Bone marrow (tissue), 2 donors: ENCODE results near the gene KIF18A.

Experiments
- DNase-seq, 2 donors: peaks; one replicate each; lab custom pipeline; 2025; lab: John Stamatoyannopoulos, UW

KIF18A gene

DNA sequence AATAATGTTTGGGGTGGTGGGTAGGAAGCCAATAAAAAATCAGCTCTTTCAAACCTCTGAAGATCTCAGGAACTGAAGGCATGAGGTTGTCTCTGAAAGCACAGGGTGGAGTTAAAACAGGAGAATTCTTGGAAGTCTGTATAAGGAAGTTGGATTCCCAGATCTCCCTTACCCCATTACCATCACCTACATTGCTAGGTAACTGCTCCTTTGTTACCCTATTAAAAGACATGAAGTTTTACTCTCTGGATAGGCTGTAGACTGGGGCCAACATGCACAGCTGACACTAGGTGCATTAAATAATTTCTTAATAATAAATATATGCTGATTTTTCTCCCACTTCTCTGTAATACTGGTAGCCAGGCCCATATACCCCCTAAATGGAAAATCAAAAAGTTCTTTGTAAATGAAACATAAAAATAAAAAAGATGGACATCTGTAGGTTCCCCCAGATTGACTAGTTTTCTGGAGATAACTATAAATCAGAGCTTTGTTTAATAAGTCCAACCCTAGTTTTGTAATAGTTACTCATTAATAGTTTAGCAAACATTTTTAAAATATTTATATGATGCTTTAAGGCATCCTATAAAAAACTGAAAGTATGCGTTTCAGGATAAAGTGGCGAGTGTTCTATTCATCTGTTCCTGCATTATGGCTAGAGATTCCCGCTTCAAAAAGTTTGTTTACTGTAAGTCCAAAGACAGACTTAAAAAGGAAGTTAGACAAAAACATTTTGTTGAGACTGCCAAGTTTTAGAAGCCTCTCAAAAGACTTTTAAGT is 63.8 kb downstream of the KIF18A start:
- DNase-seq = no peak

GRCh38 chr11:28040384-28040783 is 67.6 kb downstream of the KIF18A start:
- no peak for DNase-seq

- no peak for DNase-seq
Measured at GRCh38 chr11:28038775-28039174, 69.2 kb downstream of the KIF18A start.

GRCh38 chr11:28026634-28027290 is 81.2 kb downstream of the KIF18A start:
- DNase-seq = no peak

- DNase-seq = no peak
Measured at GRCh38 chr11:28017816-28018215, 90.1 kb downstream of the KIF18A start.

DNA sequence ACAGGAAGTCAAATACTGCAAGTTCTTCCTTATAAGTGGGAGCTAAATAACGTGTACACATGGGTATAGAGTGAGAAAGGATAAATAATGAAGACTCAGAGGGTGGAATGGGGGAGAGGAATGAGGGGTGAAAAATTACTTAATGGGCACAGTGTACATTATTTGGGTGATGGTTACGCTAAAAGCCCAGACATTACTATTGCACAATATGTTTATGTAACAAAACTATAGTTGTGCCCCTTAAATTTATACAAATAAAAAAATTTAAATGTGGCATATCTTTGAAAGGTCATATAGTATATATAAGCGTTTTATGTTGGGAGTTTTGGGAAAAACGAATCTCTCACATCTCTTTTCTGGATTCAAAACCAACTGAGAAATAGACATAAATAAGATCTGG is 96.1 kb downstream of the KIF18A start:
- no peak for DNase-seq

- no peak for DNase-seq
Measured at GRCh38 chr11:28009996-28010395, 98.0 kb downstream of the KIF18A start.

- no peak for DNase-seq
Measured at GRCh38 chr11:28009388-28009787, 98.6 kb downstream of the KIF18A start.

DNA sequence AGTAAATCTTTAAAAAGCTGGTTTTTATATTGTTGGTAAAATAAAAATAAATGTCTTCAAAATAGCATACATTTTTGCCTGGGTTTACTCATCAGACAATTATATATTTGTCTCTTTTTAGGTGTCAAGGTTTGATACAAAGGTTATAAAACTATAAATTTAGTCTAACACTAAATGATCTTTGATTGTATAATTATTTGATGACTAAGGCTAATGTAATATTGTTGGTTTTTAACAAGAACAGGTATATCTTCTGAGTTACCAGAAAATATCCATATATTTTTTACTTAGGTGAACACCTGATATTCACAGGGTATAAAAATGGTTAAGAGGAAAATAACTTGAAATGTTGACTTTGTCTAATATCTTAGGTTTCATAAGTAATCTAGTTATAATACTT is 104.3 kb downstream of the KIF18A start:
- no peak for DNase-seq

DNA sequence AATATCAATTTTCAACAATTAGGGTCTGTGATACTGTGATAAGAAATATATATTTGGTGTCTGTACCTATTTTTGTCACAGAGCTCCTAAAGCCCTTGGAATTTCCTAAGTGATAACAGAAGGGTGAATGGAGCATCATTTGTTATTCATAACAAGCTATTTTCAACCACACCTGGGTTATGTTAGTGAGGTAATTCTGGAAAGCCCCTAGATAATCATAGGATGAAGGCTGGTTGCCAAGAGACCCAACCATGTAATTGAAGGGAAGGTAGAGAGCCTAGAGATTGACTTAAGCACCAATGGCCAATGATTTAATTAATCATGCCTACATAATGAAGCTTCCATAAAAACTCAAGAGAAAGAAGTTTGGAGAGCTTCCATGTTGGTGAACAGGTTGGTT is 109.4 kb downstream of the KIF18A start:
- DNase-seq = no peak

- DNase-seq = no peak
Measured at GRCh38 chr11:27997344-27997743, 110.6 kb downstream of the KIF18A start.

DNA sequence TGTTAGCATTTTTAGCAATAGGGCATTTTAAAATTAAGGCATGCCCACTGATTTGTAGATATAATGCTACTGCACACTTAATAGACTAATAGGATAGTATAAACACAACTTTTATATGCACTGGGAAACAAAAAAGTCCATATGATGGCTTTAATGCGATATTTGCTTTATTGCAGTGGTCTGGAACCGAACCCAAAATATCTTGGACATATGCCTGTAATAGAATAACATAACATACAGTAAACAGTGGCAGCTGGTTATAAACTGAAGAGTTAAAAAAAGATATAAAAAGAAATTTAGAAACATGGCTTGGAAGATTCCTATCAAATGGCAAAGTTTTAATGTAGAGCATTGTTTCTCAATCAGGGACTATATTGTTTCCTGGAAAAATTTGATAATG is 111.9 kb downstream of the KIF18A start:
- no peak for DNase-seq

DNA sequence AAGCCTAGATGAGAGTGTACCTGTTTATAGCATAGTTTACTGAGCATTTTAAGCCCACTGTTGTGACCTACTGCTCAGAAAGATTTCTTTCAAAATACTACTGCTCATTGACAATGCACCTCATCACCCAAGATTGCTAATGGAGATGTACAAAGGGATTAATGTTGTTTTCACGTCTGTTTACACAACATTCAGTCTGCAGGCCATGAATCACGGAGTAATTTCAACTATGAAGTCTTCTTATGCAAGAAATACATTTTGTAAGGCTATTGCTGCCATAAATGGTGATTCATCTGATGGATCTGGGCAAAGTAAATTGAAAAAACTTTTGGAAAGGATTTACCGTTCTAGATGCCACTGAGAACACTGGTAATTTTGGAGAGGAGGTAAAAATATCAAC is 112.9 kb downstream of the KIF18A start:
- no peak for DNase-seq

- DNase-seq = no peak
Measured at GRCh38 chr11:27991736-27992135, 116.2 kb downstream of the KIF18A start.

DNA sequence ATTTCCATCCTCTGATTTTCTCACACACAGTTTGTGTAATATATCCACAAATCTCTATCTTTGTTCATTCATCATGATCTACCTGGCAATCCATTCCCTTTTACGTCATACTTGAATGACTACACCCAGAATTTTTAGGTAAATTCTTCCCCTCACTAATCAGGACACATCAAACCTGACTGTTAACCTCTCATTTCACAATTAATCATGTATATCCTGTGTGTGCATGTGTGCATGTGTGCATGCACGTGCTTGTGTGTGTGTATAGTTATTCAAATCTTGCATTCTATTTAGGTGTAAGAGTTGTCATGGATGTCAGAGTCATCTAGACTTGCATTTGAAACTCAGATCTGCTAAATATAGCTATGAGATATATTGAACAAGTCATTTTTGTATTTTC is 130.4 kb downstream of the KIF18A start:
- no peak for DNase-seq

- DNase-seq = no peak
Measured at GRCh38 chr11:27977031-27977430, 130.9 kb downstream of the KIF18A start.

GRCh38 chr11:27976262-27976661 is 131.7 kb downstream of the KIF18A start:
- DNase-seq = no peak

- no peak for DNase-seq
Measured at GRCh38 chr11:27973851-27974536, 134.0 kb downstream of the KIF18A start.

DNA sequence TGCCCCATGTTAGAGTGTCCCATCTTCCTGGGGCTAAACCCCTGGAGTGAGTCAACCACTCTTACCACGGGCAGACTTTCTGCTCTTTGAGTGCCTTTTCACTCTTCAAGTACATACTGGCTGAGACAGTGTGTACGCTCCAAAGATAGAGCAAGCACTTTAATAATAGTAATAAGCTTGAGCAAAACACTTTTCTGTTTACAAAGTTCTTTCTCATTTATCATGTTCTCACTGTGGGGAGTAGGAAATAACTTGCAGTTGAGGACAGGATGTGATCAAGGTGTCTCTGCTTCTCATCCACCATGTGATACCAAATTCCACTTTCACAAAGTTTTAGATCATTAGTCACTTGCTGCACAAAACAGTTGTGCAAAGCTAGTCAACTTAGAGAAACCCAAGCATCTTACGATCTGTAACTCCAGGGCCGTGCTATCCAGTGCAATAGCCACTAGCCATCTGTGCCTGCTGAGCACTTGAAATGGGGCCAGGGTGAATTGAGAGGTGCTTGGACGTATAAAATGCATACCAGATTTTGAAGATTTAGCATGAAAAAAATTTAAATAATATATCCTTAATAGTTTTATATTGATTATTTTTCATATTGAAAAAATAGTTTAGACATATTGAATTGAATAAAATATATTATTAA is 135.3 kb downstream of the KIF18A start:
- DNase-seq = no peak

- no peak for DNase-seq
Measured at GRCh38 chr11:27971171-27971570, 136.8 kb downstream of the KIF18A start.
